Breast epithelium (tissue), 4 donors: ENCODE results near the gene PLIN4. TPM values are rescaled to one million over a fixed set of nuclear protein-coding genes. Genes with fewer than 3 reads are reported as not detected.

Experiments used
- DNase-seq, 2 donors: peaks; one replicate each; pipeline ENCODE4 v3.0.0-alpha.2; 2019; ENCODE audit warnings: low spot score in 2 of 2
- H3K27ac ChIP-seq, 2 donors: fragments of 200-600 bp; sonication (generic) in 1 of 2; one replicate each; pipeline ENCODE4 v1.5.1; 2016 to 2019; ENCODE audit warnings: mild to moderate bottlenecking in 1 of 2
- H3K27me3 ChIP-seq, 2 donors: fragments of 200-600 bp; sonication (generic) in 1 of 2; one replicate each; pipeline versions ENCODE4 v1.5.1 to v1.6.0; 2017 to 2019; ENCODE audit warnings: control low read depth in 1 of 2, mild to moderate bottlenecking in 1 of 2
- H3K36me3 ChIP-seq: fragments of 200-600 bp; one replicate; pipeline ENCODE4 v1.5.1; 2019
- H3K4me1 ChIP-seq, 2 donors: fragments of 200-600 bp; sonication (generic); one replicate each; pipeline ENCODE4 v1.5.1; 2016 to 2019; ENCODE audit warnings: control low read depth in 1 of 2
- H3K4me3 ChIP-seq, 3 donors: fragments of 200-600 bp; sonication (generic); 1 replicate in 2 of 3; 2 replicates in 1 of 3; pipeline ENCODE4 v1.5.1; 2016 to 2019; ENCODE audit warnings: mild to moderate bottlenecking in 3 of 3, moderate library complexity in 2 of 3
- H3K9me3 ChIP-seq, 2 donors: fragments of 200-600 bp; sonication (generic) in 1 of 2; one replicate each; pipeline ENCODE4 v1.5.1; 2016 to 2019; ENCODE audit warnings: control low read depth in 1 of 2
- POLR2A ChIP-seq: fragments of 450-650 bp; IDR thresholded peaks from one replicate; pipeline ENCODE4 v1.6.1; 2016; ENCODE audit warnings: antibody characterized with exemption, mild to moderate bottlenecking, moderate library complexity
- POLR2AphosphoS5 ChIP-seq, 3 donors: sonication (generic); formaldehyde crosslinking; IDR thresholded peaks; one replicate each; pipeline ENCODE4 v1.6.1; 2017; ENCODE audit warnings: antibody characterized with exemption in 3 of 3
- intact Hi-C: fragments of 100-400 bp; cut with DNase I; formaldehyde crosslinking; loops from one replicate; pipeline ENCODE4 v1.15.1; 2023; ENCODE audit warnings: low total_unique reads
- total RNA-seq, 3 donors: library from RNA; depleted of rRNA; stranded (reverse); fragments of >200 nt; gene quantifications; one replicate each; pipeline ENCODE4 v1.1.0, GENCODE V29; 2016
- TF ChIP-seq, protein P1 (sequence below), 3 donors: fragments of 450-650 bp; IDR thresholded peaks; one replicate each; pipeline ENCODE4 v1.5.1; 2016 to 2017; ENCODE audit warnings: antibody characterized with exemption in 3 of 3, mild to moderate bottlenecking in 3 of 3, moderate library complexity in 3 of 3

PLIN4 gene
- total RNA-seq, 3 donors from 2014 or later = 50.1 to 629 (median 213) TPM

DNA sequence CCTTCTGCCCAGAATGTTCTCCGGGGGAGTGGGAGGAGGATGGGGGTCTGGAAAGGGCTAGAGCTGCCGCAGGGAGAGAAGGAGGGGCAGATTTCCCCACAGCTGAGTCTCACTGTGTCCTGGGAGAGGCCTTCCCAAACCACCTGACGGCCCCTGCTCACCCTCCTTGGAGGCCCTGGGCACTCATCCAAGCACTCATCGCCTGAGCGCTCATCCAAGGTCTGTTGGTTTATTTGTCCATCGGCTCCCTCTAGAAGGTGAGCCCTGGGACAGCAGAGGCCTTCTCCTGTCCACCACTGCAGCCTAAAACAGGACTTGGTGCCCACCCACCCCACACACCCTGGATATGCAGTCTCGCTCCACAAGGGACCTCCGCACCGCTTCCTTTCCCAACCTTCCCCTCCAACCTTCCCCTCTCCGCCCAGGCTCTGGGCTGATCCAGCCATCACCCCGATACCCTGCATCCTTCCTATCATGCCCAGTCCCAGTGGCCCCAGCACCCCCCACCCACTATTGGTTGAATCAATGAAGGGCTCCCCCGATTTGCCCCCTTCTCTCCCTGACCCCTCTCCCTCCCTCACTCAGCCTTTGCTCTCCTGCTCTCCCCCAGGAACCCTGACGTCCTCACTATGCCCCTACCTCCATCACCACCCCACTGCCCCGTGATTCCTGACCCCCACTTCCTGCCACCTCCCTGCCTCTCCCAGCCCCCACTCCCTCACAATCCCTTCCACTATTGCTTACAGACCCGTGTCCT lies 62.4 kb downstream of the PLIN4 start:
- TF ChIP-seq POLR2A (no peak), POLR2AphosphoS5 (IDR thresholded peaks at IDR 0.05) (no peak)
- TF ChIP-seq, protein P1, sequence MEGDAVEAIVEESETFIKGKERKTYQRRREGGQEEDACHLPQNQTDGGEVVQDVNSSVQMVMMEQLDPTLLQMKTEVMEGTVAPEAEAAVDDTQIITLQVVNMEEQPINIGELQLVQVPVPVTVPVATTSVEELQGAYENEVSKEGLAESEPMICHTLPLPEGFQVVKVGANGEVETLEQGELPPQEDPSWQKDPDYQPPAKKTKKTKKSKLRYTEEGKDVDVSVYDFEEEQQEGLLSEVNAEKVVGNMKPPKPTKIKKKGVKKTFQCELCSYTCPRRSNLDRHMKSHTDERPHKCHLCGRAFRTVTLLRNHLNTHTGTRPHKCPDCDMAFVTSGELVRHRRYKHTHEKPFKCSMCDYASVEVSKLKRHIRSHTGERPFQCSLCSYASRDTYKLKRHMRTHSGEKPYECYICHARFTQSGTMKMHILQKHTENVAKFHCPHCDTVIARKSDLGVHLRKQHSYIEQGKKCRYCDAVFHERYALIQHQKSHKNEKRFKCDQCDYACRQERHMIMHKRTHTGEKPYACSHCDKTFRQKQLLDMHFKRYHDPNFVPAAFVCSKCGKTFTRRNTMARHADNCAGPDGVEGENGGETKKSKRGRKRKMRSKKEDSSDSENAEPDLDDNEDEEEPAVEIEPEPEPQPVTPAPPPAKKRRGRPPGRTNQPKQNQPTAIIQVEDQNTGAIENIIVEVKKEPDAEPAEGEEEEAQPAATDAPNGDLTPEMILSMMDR (IDR thresholded peaks at IDR 0.05) = no peak
- peak overlapping the region; percentile 75 to 83 (median 76) for H3K4me3 ChIP-seq
- no peaks in the 10 kb centered on the region for H3K9me3 ChIP-seq
- H3K27me3 ChIP-seq = no peaks in the 10 kb centered on the region
- no peak for DNase-seq
- peak overlapping the region; percentile 79 to 87 for H3K27ac ChIP-seq
- H3K4me1 ChIP-seq = peaks cover 0 to 11% of the 10 kb centered on the region in 2 donors
- no peaks in the 10 kb centered on the region for H3K36me3 ChIP-seq
- intact Hi-C loops = no loop called here

DNA sequence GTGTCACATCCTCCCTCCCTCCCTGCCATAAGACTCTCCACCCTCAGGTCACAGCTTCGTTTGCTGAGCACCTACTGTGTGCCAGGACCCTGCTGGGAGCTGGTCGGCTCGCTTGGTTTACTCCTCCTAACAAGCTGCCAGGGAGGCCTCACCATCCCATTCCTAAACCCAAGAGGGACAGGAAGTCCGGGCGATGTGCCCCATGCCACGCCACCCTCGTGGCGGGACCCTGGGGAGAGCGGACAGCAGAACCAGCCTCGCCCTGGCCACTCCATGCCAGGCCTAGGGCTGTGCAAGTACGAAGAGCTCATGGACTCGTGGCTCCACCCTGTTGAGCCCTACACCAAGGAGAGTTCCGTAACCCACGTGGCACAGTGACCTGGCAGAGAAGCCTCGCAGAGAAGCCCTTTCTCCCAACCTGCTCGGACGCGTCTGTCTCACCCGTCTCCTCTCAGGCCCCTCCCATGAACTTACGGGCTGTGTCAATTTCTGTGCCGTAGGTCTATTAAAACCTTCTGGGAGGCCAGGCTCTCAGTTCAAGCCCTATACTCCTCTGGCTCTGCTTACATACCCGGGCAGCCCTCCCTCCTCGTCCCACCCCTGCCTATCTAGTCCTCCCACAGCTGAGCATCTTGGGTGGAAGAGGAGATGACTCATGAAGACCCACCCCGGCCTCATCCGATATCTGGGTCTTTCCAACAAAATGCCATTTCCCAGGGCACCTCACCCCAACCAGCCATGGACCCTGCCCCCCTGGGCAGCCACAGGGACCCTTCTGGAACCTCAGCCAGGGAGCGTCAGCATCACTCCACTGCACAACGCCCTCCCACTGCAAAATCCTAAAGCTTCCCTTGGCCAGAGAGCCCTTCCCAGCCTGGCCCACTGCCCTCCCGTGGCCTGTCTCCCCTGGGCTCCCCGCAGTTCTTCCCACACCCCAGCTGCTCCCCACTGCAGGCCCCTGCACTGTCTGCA lies 63.3 kb downstream of the PLIN4 start:
- intact Hi-C loops = no loop called here
- no peak for DNase-seq
- no peaks in the 10 kb centered on the region for H3K27me3 ChIP-seq
- no peaks in the 10 kb centered on the region for H3K36me3 ChIP-seq
- peak overlapping the region; percentile 79 to 87 for H3K27ac ChIP-seq
- peak overlapping the region in 1 of 3 donors; percentile 83 for H3K4me3 ChIP-seq
- no peaks in the 10 kb centered on the region for H3K9me3 ChIP-seq
- TF ChIP-seq, protein P1 (IDR thresholded peaks at IDR 0.05) = no peak
- TF ChIP-seq POLR2A = no peak
- no peak for TF ChIP-seq POLR2AphosphoS5 (IDR thresholded peaks at IDR 0.05)
- H3K4me1 ChIP-seq = peaks cover 0 to 11% of the 10 kb centered on the region in 2 donors

DNA sequence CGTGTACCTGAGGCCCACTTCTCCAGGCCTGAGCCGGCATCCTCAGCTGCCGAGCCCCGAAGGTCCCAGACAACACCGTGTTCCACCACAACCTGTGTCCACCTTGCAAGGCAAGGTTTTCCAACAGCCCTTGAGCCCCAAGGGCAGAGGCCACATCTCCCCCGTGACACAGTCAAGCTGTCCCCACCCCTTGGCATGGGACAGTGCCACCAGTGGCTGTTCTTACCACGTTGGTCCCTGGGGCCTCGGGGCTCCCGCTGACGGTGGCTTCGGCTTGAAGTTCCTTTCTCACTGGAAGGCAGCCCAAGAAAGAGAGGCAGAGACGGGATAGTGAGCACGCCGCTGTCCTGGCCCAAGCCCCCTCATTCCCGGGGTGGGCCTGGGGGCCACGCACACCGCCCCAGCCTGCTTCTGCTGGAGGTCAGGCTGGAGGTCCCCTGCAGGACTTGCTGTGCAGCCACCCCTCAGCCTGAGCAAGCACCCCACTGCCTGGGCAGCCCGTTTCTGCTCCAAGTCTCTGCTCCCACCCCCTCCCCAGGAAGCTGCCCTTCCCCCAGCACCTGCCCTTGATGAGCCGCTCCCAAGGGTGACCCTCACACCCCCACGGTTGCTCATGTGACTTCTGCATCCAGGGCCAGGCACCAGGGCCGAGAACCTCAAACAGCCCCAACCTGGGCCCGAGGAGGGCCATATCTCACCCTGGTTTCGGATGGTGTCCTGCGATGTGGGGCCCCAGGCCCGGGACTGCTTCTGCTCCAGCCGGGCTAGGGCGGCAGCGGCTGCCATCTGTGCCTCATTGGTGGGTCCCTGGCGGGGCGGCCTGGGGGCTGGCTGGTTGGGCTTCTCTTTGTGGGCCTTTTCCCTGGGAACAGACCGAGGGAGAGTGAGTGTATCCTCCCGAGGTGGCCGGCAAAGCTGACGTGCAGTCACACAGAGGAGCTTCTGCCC lies 64.8 kb downstream of the PLIN4 start:
- TF ChIP-seq POLR2AphosphoS5 (IDR thresholded peaks at IDR 0.05) (no peak), POLR2A (no peak)
- TF ChIP-seq, protein P1 (IDR thresholded peaks at IDR 0.05) = no peak
- DNase-seq = no peak
- no peak overlapping the region for H3K27ac ChIP-seq
- intact Hi-C loops = no loop called here
- no peaks in the 10 kb centered on the region for H3K9me3 ChIP-seq
- peaks cover 0 to 11% of the 10 kb centered on the region in 2 donors for H3K4me1 ChIP-seq
- peaks cover under 1% of the 10 kb centered on the region for H3K36me3 ChIP-seq
- H3K4me3 ChIP-seq = no peak overlapping the region
- H3K27me3 ChIP-seq = no peaks in the 10 kb centered on the region

DNA sequence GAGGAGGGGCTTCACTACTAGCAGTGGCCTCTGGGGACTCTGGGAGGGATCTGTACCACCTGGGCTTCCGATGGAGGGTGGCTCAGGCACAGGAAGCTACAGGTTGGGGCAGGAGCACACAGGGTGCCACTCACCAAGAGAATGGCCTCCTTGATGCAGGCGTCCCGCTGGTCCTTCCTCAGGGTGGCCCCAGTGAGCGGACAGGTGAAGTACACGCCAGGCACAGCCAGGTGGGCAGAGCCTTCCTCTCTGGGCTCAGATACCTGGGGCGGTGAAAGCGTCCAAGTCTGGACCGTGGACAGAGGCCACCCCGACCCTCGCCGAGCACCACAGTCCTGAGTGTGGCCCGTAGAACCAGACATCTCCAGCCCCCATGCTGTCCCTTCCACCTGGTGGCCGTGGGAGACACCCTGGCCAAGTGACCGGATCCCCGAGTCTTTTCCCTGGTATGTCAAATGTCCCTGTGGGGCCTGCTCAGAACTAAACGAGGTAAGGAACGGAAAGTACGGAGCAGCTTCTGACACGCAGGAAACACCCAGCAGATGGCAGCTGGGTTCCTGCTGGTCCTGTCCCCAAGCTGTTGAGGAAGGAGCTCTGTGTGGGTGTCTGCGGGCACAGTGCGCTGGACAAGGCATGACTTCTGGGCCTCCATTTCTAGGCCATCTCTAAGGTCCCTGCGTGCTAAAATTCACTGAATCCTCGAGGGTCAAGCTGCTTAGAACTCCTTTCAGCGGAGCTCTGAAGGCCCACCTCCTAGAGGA lies 65.9 kb downstream of the PLIN4 start:
- Histone ChIP-seq H3K36me3 (peaks cover 9% of the 10 kb centered on the region), H3K4me3 (no peak overlapping the region), H3K9me3 (no peaks in the 10 kb centered on the region), H3K27ac (no peak overlapping the region), H3K4me1 (peaks cover 0 to 11% of the 10 kb centered on the region in 2 donors), H3K27me3 (no peaks in the 10 kb centered on the region)
- TF ChIP-seq POLR2AphosphoS5 (IDR thresholded peaks at IDR 0.05) = no peak
- TF ChIP-seq POLR2A = no peak
- TF ChIP-seq, protein P1 (IDR thresholded peaks at IDR 0.05) = no peak
- DNase-seq = no peak
- intact Hi-C loops = no loop called here

Other genes starting within 250 kb of the PLIN4 start
- gene SHD, start 239.2 kb downstream of the PLIN4 start, total RNA-seq = not detected
- gene TMIGD2, start 216.1 kb downstream of the PLIN4 start, total RNA-seq = not detected
- gene FSD1, start 213.9 kb downstream of the PLIN4 start, total RNA-seq = under 1 TPM in 1 of 3 donors, not detected in 2; 0.88 TPM
- gene STAP2, start 179.7 kb downstream of the PLIN4 start, total RNA-seq = 10 to 100 TPM in 2 of 3 donors, 1 to 10 TPM in 1; 1.6 to 51.4 (median 25.9) TPM
- 1 to 10 TPM; 6.1 to 7.7 (median 7.5) TPM for gene MPND, start 174.9 kb downstream of the PLIN4 start, total RNA-seq
- 10 to 100 TPM; 25.6 to 52.5 (median 33.8) TPM for gene SH3GL1, start 117.9 kb downstream of the PLIN4 start, total RNA-seq
- 1 to 10 TPM; 6.3 to 8.2 (median 7.9) TPM for gene CHAF1A, start 115.8 kb downstream of the PLIN4 start, total RNA-seq
- 100 to 1,000 TPM in 1 of 3 donors, 10 to 100 TPM in 2; 72.9 to 139 (median 91.1) TPM for gene UBXN6, start 60.7 kb downstream of the PLIN4 start, total RNA-seq
- 10 to 100 TPM; 33.0 to 34.1 (median 33.1) TPM for gene HDGFL2, start 46.2 kb downstream of the PLIN4 start, total RNA-seq
- gene PLIN5, start 16.7 kb upstream of the PLIN4 start, total RNA-seq = 10 to 100 TPM; 10.4 to 26.2 (median 15.4) TPM
- 10 to 100 TPM in 1 of 3 donors, 1 to 10 TPM in 1, under 1 TPM in 1; 0.64 to 14.7 (median 5.7) TPM for gene LRG1, start 21.6 kb upstream of the PLIN4 start, total RNA-seq
- gene SEMA6B, start 41.2 kb upstream of the PLIN4 start, total RNA-seq = 1 to 10 TPM; 2.3 to 8.8 (median 3.2) TPM
- gene TNFAIP8L1, start 121.0 kb upstream of the PLIN4 start, total RNA-seq = 1 to 10 TPM; 1.6 to 3.6 (median 2.9) TPM
- 10 to 100 TPM; 36.3 to 55.1 (median 42.1) TPM for gene MYDGF, start 151.9 kb upstream of the PLIN4 start, total RNA-seq
- gene DPP9, start 205.4 kb upstream of the PLIN4 start, total RNA-seq = 10 to 100 TPM; 33.6 to 74.1 (median 49.6) TPM